ENCODE data around the gene RNPEP. TPM values are rescaled to one million over a fixed set of nuclear protein-coding genes. Genes with fewer than 3 reads are reported as not detected.
A peak's percentile ranks its signal among the peaks of the same experiment; 100 is the strongest.

The RNPEP gene
- total RNA-seq, 1 experiment from 2014 or later = 99.8 TPM

- no peak overlapping the region for H3K4me3 ChIP-seq (ENCODE audit: low read depth in 2 of 2, low read length in 2 of 2)
- intact Hi-C loops (cut with micrococcal nuclease; ENCODE audit: unreplicated experiment) = no loop called here
- BruUV-seq (replicated peaks) = no TSS peak
- TF ChIP-seq CTCF (IDR thresholded peaks at IDR 0.05) (0 out of 2 replicates have a peak, but pooled peaks have one; percentile 13), REST (IDR thresholded peaks at IDR 0.05; ENCODE audit: insufficient read depth in 1 of 2, low read depth in 2 of 2, low read length in 1 of 2) (no peak)
- H3K27ac ChIP-seq (ENCODE audit: low read length) = no peak overlapping the region
- peaks cover 13% of the 10 kb centered on the region for H3K36me3 ChIP-seq (ENCODE audit: control insufficient read depth, insufficient read depth, low read length)
- ChIA-PET POLR2A (no interaction called here), CTCF (no interaction called here)
- H3K9me3 ChIP-seq (ENCODE audit: control insufficient read depth, insufficient read depth, low read depth, low read length) = no peaks in the 10 kb centered on the region
- in situ Hi-C loops (cut with HindIII; ENCODE audit: low pct_unique_long_range_greater_than_20kb, low sequenced_read_pairs) = no loop called here
- ATAC-seq = no peak
- DNase-seq (ENCODE audit: low read depth, low spot score) = no peak
- H3K27me3 ChIP-seq (ENCODE audit: control insufficient read depth, insufficient read depth, low read length) = no peaks in the 10 kb centered on the region
- H3K4me1 ChIP-seq (ENCODE audit: control insufficient read depth, insufficient read depth, low read length) = peaks cover 21% of the 10 kb centered on the region
Measured at GRCh38 chr1:202002507-202002906, 20.1 kb downstream of the RNPEP start.

GRCh38 chr1:202004711-202005110 lies 22.3 kb downstream of the RNPEP start:
- ChIA-PET CTCF (interaction anchor here (0.6 to 1.2 kb wide), 3 partner anchors 32 to 114 kb away, joined by 3 to 4 read pairs (median 4); no protein-coding TSS in a partner anchor), POLR2A (no interaction called here)
- no peak overlapping the region for H3K27ac ChIP-seq (ENCODE audit: low read length)
- TF ChIP-seq TCF7L2 (IDR thresholded peaks at IDR 0.05; ENCODE audit: low read depth, low read length) (no peak), CTCF (IDR thresholded peaks at IDR 0.05) (no peak), SIN3A (IDR thresholded peaks at IDR 0.05; ENCODE audit: borderline replicate concordance, insufficient read depth, low read depth, low read length) (no peak), REST (IDR thresholded peaks at IDR 0.05; ENCODE audit: insufficient read depth in 1 of 2, low read depth in 2 of 2, low read length in 1 of 2) (no peak)
- no peak for ATAC-seq
- H3K36me3 ChIP-seq (ENCODE audit: control insufficient read depth, insufficient read depth, low read length) = peaks cover 11% of the 10 kb centered on the region
- H3K4me1 ChIP-seq (ENCODE audit: control insufficient read depth, insufficient read depth, low read length) = peaks cover 37% of the 10 kb centered on the region
- BruUV-seq (replicated peaks) = no TSS peak
- no peaks in the 10 kb centered on the region for H3K27me3 ChIP-seq (ENCODE audit: control insufficient read depth, insufficient read depth, low read length)
- intact Hi-C loops (cut with micrococcal nuclease; ENCODE audit: unreplicated experiment) (no loop called here), in situ Hi-C loops (cut with HindIII; ENCODE audit: low pct_unique_long_range_greater_than_20kb, low sequenced_read_pairs) (no loop called here)
- H3K4me3 ChIP-seq (ENCODE audit: low read depth in 2 of 2, low read length in 2 of 2) = no peak overlapping the region
- DNase-seq (ENCODE audit: low read depth, low spot score) = no peak
- no peaks in the 10 kb centered on the region for H3K9me3 ChIP-seq (ENCODE audit: control insufficient read depth, insufficient read depth, low read depth, low read length)

Measured in Panc1 (cell line).